ENCODE data around the gene STXBP5. TPM values are rescaled to one million over a fixed set of nuclear protein-coding genes. Genes with fewer than 3 reads are reported as not detected.

The STXBP5 gene
- total RNA-seq, 1 experiment from 2014 or later = 11.6 TPM

DNA sequence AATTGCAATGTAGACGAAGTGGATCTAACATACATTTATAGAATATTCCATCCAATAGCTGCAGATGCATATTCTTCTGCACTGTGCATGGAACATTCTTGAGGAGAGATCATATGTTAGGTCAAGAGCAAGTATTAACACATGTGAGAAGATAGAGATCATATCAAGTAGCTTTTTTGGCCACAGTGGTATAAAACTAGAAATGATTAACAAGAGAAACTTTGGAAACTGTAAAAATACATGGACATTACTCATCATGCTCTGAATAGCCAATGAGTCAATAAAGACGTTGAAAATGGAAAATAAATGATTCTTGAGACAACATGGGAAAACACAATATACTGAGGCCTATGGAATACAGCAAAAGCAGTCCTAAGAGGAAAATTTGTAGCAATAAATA, 94.2 kb downstream of the STXBP5 start:
- Mint-ChIP-seq H3K36me3 (ENCODE audit: insufficient read depth in 1 of 3, low read depth in 3 of 3) (peaks cover 43 to 58% (median 57%) of the 10 kb centered on the region in 3 experiments), H3K4me3 (no peak overlapping the region), H3K9me3 (peaks cover 25 to 51% of the 10 kb centered on the region in 2 experiments), H3K4me1 (no peaks in the 10 kb centered on the region), H3K27ac (no peak overlapping the region), H3K27me3 (ENCODE audit: low read depth) (no peaks in the 10 kb centered on the region)
- H3K4me1 ChIP-seq (ENCODE audit: insufficient read depth, low read length) = no peaks in the 10 kb centered on the region
- DNase-seq = no peak
- no peak overlapping the region for H4K8ac ChIP-seq (replicated peaks; ENCODE audit: insufficient read length, low read depth, low read length)
- H2BK5ac ChIP-seq (ENCODE audit: insufficient read length, low read length) = no peak overlapping the region
- no peak overlapping the region for H2AFZ ChIP-seq (ENCODE audit: low read length)
- H3K79me2 ChIP-seq (ENCODE audit: insufficient read depth, low read length) = no peaks in the 10 kb centered on the region
- no peak overlapping the region for H3K9ac ChIP-seq (ENCODE audit: extremely low read depth, insufficient read length, low read length)
- no peak overlapping the region for H3K18ac ChIP-seq (ENCODE audit: insufficient read length, low read depth, low read length)
- no peak overlapping the region for H2BK15ac ChIP-seq (ENCODE audit: low read depth, low read length)
- no peak overlapping the region for H3K14ac ChIP-seq (ENCODE audit: insufficient read depth, low read length)
- no peak overlapping the region for H3K56ac ChIP-seq (ENCODE audit: insufficient read length, low read depth, low read length)
- H4K91ac ChIP-seq (ENCODE audit: insufficient read length, low read depth, low read length) = no peak overlapping the region
- H3K27me3 ChIP-seq (ENCODE audit: insufficient read depth, low read length) = no peaks in the 10 kb centered on the region
- no peak overlapping the region for H2BK12ac ChIP-seq (ENCODE audit: insufficient read length, low read depth, low read length)
- no peak for TF ChIP-seq CTCF (conservative IDR thresholded peaks at IDR 0.05)
- no peak overlapping the region for H3T11ph ChIP-seq (ENCODE audit: low read length)
- no peak overlapping the region for H2AK5ac ChIP-seq (ENCODE audit: insufficient read length, low read length)
- H2BK120ac ChIP-seq (ENCODE audit: low read depth, low read length, poor library complexity, severe bottlenecking) = no peak overlapping the region
- H3K4me2 ChIP-seq (ENCODE audit: insufficient read depth, insufficient read length, low read length) = no peak overlapping the region
- H3K27ac ChIP-seq (ENCODE audit: insufficient read length, low read depth, low read length) = no peak overlapping the region
- no peaks in the 10 kb centered on the region for H3K23me2 ChIP-seq (ENCODE audit: insufficient read length, low read depth, low read length, poor library complexity, severe bottlenecking)
- H3K23ac ChIP-seq (ENCODE audit: insufficient read length, low read depth, low read length) = no peak overlapping the region
- no peaks in the 10 kb centered on the region for H3K9me3 ChIP-seq (ENCODE audit: control insufficient read depth, low read depth, low read length)
- H4K20me1 ChIP-seq (ENCODE audit: control insufficient read depth, insufficient read depth, insufficient read length) = no peaks in the 10 kb centered on the region
- H2BK20ac ChIP-seq (ENCODE audit: low read depth, low read length, poor library complexity, severe bottlenecking) = no peak overlapping the region
- no peak overlapping the region for H3K4ac ChIP-seq (ENCODE audit: low read depth, low read length)
- WGBS (ENCODE audit: extremely low coverage, insufficient read length, low lambda C conversion rate) = no CpG with 5 or more reads among the region's 2 CpGs
- H3K79me1 ChIP-seq (ENCODE audit: insufficient read depth, low read depth, low read length, poor library complexity, severe bottlenecking) = no peaks in the 10 kb centered on the region
- H4K5ac ChIP-seq (ENCODE audit: insufficient read length, low read depth, low read length) = no peak overlapping the region

Measured in H9 (cell line).